WTC11 (cell line): Measurements from ENCODE around the gene STAG1. TPM values are rescaled to one million over a fixed set of nuclear protein-coding genes. Genes with fewer than 3 reads are reported as not detected.

Experiments used
- ATAC-seq: fragments of 200-7000 bp; cut with Tn5 transposase; 2 replicates; pipeline ENCODE4 v1.10.0; 2021; ENCODE audit warnings: mild to moderate bottlenecking, moderate library complexity
- CTCF ChIA-PET: fragments of 300-600 bp; sonication (Branson Sonifier 250); formaldehyde crosslinking; loops from one replicate; lab custom pipeline; 2021; ENCODE audit warnings: antibody characterized with exemption; lab: Charles Lee
- POLR2A ChIA-PET: fragments of 350-600 bp; sonication (Branson Sonifier 250); formaldehyde crosslinking; loops from one replicate; lab custom pipeline; 2021; ENCODE audit warnings: antibody characterized with exemption; lab: Charles Lee
- DNase-seq: peaks from one replicate; pipeline ENCODE4 v3.0.0; 2021; ENCODE audit warnings: low spot score
- H3K27ac Mint-ChIP-seq: 2 replicates; pipeline ENCODE4 v1.8.0; 2021; ENCODE audit warnings: mixed read lengths
- H3K27me3 Mint-ChIP-seq: 2 replicates; pipeline ENCODE4 v1.8.0; 2021; ENCODE audit warnings: low read depth, mild to moderate bottlenecking, moderate library complexity, mixed read lengths
- H3K36me3 Mint-ChIP-seq: 2 replicates; pipeline ENCODE4 v1.8.0; 2021; ENCODE audit warnings: mixed read lengths
- H3K4me1 Mint-ChIP-seq: 2 replicates; pipeline ENCODE4 v1.8.0; 2022; ENCODE audit warnings: mixed read lengths
- H3K4me3 Mint-ChIP-seq: 2 replicates; pipeline ENCODE4 v1.8.0; 2021; ENCODE audit warnings: mild to moderate bottlenecking, moderate library complexity, mixed read lengths
- H3K9me3 Mint-ChIP-seq: 2 replicates; pipeline ENCODE4 v1.8.0; 2021; ENCODE audit warnings: mixed read lengths
- CREM ChIP-seq: sonication (generic); formaldehyde crosslinking; IDR thresholded peaks from 2 replicates; pipeline ENCODE4 v1.8.1; 2022; ENCODE audit warnings: mild to moderate bottlenecking, missing genetic modification reagents, moderate library complexity
- ETV6 ChIP-seq: sonication (generic); formaldehyde crosslinking; IDR thresholded peaks from 2 replicates; pipeline ENCODE4 v1.8.1; 2022; ENCODE audit warnings: mild to moderate bottlenecking, missing genetic modification reagents
- GABPB1 ChIP-seq: sonication (generic); formaldehyde crosslinking; IDR thresholded peaks from 2 replicates; pipeline ENCODE4 v1.8.1; 2023; ENCODE audit warnings: mild to moderate bottlenecking, missing genetic modification reagents
- HMGA2 ChIP-seq: fragments of 250-450 bp; sonication (Bioruptor Pico); IDR thresholded peaks from 2 replicates; pipeline ENCODE4 v1.4.0; 2021; ENCODE audit warnings: mild to moderate bottlenecking, moderate library complexity
- IRF2 ChIP-seq: sonication (generic); formaldehyde crosslinking; IDR thresholded peaks from 2 replicates; pipeline ENCODE4 v1.8.0; 2022; ENCODE audit warnings: low read depth, missing genetic modification reagents, borderline replicate concordance
- MYBL2 ChIP-seq: sonication (generic); formaldehyde crosslinking; IDR thresholded peaks from 2 replicates; pipeline ENCODE4 v1.8.1; 2023; ENCODE audit warnings: mild to moderate bottlenecking, moderate library complexity, missing genetic modification reagents
- NFE2L1 ChIP-seq: sonication (generic); formaldehyde crosslinking; IDR thresholded peaks from 2 replicates; pipeline ENCODE4 v1.8.1; 2023; ENCODE audit warnings: missing genetic modification reagents
- NFYB ChIP-seq: sonication (generic); formaldehyde crosslinking; conservative IDR thresholded peaks from 2 replicates; pipeline ENCODE4 v1.8.0; 2022; ENCODE audit warnings: low read depth, missing genetic modification reagents
- NR2C2 ChIP-seq: sonication (generic); formaldehyde crosslinking; IDR thresholded peaks from 2 replicates; pipeline ENCODE4 v1.8.0; 2022; ENCODE audit warnings: mild to moderate bottlenecking, missing genetic modification reagents
- RELA ChIP-seq: sonication (generic); formaldehyde crosslinking; IDR thresholded peaks from 2 replicates; pipeline ENCODE4 v1.8.1; 2022; ENCODE audit warnings: missing genetic modification reagents, mild to moderate bottlenecking, borderline replicate concordance
- SOX15 ChIP-seq: fragments of 250-450 bp; sonication (Bioruptor Pico); IDR thresholded peaks from 2 replicates; pipeline ENCODE4 v1.9.0; 2021; ENCODE audit warnings: mild to moderate bottlenecking
- ZNF219 ChIP-seq: sonication (generic); formaldehyde crosslinking; IDR thresholded peaks from 2 replicates; pipeline ENCODE4 v1.8.0; 2023; ENCODE audit warnings: missing genetic modification reagents, mild to moderate bottlenecking, borderline replicate concordance
- ZNF232 ChIP-seq: sonication (generic); formaldehyde crosslinking; IDR thresholded peaks from 2 replicates; pipeline ENCODE4 v1.8.0; 2022; ENCODE audit warnings: mild to moderate bottlenecking, missing genetic modification reagents
- ZNF317 ChIP-seq: sonication (generic); formaldehyde crosslinking; IDR thresholded peaks from 2 replicates; pipeline ENCODE4 v1.8.1; 2023; ENCODE audit warnings: low read depth, mild to moderate bottlenecking, moderate library complexity, missing genetic modification reagents, borderline replicate concordance
- total RNA-seq: library from RNA; stranded (reverse); gene quantifications from 3 replicates; pipeline ENCODE4 v1.2.3, GENCODE V29; 2021
- TF ChIP-seq, protein P1 (sequence below): sonication (generic); formaldehyde crosslinking; IDR thresholded peaks from 2 replicates; pipeline ENCODE4 v1.8.1; 2023; ENCODE audit warnings: mild to moderate bottlenecking, missing genetic modification reagents, moderate library complexity
- TF ChIP-seq, protein P2 (sequence below): fragments of 250-450 bp; sonication (Bioruptor Pico); IDR thresholded peaks from 2 replicates; pipeline ENCODE4 v1.9.0; 2021; ENCODE audit warnings: mild to moderate bottlenecking
- TF ChIP-seq, protein P3 (sequence below): fragments of 200-600 bp; IDR thresholded peaks from 2 replicates; pipeline ENCODE4 v1.8.0; 2022; ENCODE audit warnings: antibody characterized with exemption
- TF ChIP-seq, protein P4 (sequence below): sonication (generic); formaldehyde crosslinking; IDR thresholded peaks from 2 replicates; pipeline ENCODE4 v1.8.0; 2022; ENCODE audit warnings: missing genetic modification reagents
- TF ChIP-seq, protein P5 (sequence below): sonication (generic); formaldehyde crosslinking; IDR thresholded peaks from 2 replicates; pipeline ENCODE4 v1.8.0; 2022; ENCODE audit warnings: mild to moderate bottlenecking, missing genetic modification reagents
- TF ChIP-seq, protein P6 (sequence below): fragments of 250-450 bp; sonication (Bioruptor Pico); IDR thresholded peaks from 2 replicates; pipeline ENCODE4 v2.1.2; 2022; ENCODE audit warnings: mild to moderate bottlenecking, moderate library complexity
- TF ChIP-seq, protein P7 (sequence below): sonication (generic); formaldehyde crosslinking; IDR thresholded peaks from 2 replicates; pipeline ENCODE4 v1.8.0; 2022; ENCODE audit warnings: mild to moderate bottlenecking, missing genetic modification reagents
- TF ChIP-seq, protein P8 (sequence below): sonication (generic); formaldehyde crosslinking; conservative IDR thresholded peaks from 2 replicates; pipeline ENCODE4 v1.8.1; 2022; ENCODE audit warnings: mild to moderate bottlenecking, missing genetic modification reagents

The STAG1 gene
- total RNA-seq, 1 experiment from 2014 or later: 20.7 TPM

DNA sequence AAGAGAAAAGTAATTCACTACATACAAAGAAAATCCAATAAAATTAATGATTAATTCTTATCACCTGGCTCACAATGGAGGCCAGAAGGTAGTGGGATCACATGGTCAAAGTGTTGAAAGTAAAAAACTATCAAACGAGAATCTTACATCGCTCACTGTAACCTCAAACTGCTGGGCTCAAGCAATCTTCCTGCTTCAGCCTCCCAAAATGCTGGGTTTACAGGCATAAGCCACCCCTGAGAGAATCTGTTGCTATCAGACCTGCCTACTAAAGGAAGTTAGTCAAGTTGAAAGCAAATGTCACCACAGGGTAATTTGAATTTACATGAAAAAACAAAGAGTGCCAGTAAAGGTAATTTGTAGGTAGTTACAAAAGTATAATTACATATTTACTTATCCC is 398.7 kb downstream of the STAG1 start (continued):
- no peak for TF ChIP-seq ZNF317 (CRISPR knock-in tag)
- TF ChIP-seq, protein P1, sequence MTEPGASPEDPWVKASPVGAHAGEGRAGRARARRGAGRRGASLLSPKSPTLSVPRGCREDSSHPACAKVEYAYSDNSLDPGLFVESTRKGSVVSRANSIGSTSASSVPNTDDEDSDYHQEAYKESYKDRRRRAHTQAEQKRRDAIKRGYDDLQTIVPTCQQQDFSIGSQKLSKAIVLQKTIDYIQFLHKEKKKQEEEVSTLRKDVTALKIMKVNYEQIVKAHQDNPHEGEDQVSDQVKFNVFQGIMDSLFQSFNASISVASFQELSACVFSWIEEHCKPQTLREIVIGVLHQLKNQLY: no peak
- TF ChIP-seq, protein P2, sequence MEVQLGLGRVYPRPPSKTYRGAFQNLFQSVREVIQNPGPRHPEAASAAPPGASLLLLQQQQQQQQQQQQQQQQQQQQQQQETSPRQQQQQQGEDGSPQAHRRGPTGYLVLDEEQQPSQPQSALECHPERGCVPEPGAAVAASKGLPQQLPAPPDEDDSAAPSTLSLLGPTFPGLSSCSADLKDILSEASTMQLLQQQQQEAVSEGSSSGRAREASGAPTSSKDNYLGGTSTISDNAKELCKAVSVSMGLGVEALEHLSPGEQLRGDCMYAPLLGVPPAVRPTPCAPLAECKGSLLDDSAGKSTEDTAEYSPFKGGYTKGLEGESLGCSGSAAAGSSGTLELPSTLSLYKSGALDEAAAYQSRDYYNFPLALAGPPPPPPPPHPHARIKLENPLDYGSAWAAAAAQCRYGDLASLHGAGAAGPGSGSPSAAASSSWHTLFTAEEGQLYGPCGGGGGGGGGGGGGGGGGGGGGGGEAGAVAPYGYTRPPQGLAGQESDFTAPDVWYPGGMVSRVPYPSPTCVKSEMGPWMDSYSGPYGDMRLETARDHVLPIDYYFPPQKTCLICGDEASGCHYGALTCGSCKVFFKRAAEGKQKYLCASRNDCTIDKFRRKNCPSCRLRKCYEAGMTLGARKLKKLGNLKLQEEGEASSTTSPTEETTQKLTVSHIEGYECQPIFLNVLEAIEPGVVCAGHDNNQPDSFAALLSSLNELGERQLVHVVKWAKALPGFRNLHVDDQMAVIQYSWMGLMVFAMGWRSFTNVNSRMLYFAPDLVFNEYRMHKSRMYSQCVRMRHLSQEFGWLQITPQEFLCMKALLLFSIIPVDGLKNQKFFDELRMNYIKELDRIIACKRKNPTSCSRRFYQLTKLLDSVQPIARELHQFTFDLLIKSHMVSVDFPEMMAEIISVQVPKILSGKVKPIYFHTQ: no peak
- no peak for TF ChIP-seq NR2C2 (CRISPR knock-in tag)

DNA sequence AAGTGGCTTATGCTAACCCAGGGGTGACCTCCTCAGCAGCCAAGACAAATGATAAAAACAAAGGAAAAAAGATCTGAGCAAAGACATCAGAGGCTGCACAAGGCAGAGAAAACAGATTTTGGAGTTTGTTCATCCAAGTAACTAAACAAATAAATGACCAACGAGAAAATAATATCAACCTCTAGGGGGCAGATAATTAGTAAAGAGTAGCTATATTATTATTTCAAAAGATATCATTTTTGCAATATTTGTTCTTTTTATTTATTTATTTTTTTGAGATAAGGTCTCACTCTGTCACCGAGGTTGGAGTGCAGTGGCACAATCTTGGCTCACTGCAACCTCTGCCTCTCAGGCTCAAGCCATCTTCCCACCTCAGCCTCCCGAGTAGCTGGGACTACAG is 400.3 kb downstream of the STAG1 start:
- H3K27me3 Mint-ChIP-seq: no peaks in the 10 kb centered on the region
- CTCF ChIA-PET: interaction anchor here (0.6 to 2.3 kb wide), 16 partner anchors 8 to 401 kb away, joined by 3 to 14 read pairs (median 4); partner anchors contain the start of gene STAG1
- ATAC-seq: no peak
- H3K36me3 Mint-ChIP-seq: peaks cover 7% of the 10 kb centered on the region
- peaks cover 4% of the 10 kb centered on the region; the same call in 1 of the 2 replicates for H3K9me3 Mint-ChIP-seq
- H3K4me3 Mint-ChIP-seq: no peak overlapping the region
- TF ChIP-seq, protein P2: no peak
- TF ChIP-seq, protein P3, sequence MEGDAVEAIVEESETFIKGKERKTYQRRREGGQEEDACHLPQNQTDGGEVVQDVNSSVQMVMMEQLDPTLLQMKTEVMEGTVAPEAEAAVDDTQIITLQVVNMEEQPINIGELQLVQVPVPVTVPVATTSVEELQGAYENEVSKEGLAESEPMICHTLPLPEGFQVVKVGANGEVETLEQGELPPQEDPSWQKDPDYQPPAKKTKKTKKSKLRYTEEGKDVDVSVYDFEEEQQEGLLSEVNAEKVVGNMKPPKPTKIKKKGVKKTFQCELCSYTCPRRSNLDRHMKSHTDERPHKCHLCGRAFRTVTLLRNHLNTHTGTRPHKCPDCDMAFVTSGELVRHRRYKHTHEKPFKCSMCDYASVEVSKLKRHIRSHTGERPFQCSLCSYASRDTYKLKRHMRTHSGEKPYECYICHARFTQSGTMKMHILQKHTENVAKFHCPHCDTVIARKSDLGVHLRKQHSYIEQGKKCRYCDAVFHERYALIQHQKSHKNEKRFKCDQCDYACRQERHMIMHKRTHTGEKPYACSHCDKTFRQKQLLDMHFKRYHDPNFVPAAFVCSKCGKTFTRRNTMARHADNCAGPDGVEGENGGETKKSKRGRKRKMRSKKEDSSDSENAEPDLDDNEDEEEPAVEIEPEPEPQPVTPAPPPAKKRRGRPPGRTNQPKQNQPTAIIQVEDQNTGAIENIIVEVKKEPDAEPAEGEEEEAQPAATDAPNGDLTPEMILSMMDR: no peak
- TF ChIP-seq GABPB1 (CRISPR knock-in tag) (no peak), CREM (CRISPR knock-in tag) (no peak), NFE2L1 (no peak), MYBL2 (no peak), RELA (CRISPR knock-in tag) (no peak), SOX15 (CRISPR knock-in tag) (no peak), ZNF219 (CRISPR knock-in tag) (no peak), IRF2 (CRISPR knock-in tag) (no peak), HMGA2 (no peak), ETV6 (no peak), ZNF232 (CRISPR knock-in tag) (no peak), NFYB (CRISPR knock-in tag) (no peak)
- TF ChIP-seq, protein P4, sequence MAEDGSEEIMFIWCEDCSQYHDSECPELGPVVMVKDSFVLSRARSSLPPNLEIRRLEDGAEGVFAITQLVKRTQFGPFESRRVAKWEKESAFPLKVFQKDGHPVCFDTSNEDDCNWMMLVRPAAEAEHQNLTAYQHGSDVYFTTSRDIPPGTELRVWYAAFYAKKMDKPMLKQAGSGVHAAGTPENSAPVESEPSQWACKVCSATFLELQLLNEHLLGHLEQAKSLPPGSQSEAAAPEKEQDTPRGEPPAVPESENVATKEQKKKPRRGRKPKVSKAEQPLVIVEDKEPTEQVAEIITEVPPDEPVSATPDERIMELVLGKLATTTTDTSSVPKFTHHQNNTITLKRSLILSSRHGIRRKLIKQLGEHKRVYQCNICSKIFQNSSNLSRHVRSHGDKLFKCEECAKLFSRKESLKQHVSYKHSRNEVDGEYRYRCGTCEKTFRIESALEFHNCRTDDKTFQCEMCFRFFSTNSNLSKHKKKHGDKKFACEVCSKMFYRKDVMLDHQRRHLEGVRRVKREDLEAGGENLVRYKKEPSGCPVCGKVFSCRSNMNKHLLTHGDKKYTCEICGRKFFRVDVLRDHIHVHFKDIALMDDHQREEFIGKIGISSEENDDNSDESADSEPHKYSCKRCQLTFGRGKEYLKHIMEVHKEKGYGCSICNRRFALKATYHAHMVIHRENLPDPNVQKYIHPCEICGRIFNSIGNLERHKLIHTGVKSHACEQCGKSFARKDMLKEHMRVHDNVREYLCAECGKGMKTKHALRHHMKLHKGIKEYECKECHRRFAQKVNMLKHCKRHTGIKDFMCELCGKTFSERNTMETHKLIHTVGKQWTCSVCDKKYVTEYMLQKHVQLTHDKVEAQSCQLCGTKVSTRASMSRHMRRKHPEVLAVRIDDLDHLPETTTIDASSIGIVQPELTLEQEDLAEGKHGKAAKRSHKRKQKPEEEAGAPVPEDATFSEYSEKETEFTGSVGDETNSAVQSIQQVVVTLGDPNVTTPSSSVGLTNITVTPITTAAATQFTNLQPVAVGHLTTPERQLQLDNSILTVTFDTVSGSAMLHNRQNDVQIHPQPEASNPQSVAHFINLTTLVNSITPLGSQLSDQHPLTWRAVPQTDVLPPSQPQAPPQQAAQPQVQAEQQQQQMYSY (CRISPR knock-in tag): no peak
- TF ChIP-seq, protein P5, sequence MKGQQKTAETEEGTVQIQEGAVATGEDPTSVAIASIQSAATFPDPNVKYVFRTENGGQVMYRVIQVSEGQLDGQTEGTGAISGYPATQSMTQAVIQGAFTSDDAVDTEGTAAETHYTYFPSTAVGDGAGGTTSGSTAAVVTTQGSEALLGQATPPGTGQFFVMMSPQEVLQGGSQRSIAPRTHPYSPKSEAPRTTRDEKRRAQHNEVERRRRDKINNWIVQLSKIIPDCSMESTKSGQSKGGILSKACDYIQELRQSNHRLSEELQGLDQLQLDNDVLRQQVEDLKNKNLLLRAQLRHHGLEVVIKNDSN (CRISPR knock-in tag): no peak
- TF ChIP-seq, protein P6, sequence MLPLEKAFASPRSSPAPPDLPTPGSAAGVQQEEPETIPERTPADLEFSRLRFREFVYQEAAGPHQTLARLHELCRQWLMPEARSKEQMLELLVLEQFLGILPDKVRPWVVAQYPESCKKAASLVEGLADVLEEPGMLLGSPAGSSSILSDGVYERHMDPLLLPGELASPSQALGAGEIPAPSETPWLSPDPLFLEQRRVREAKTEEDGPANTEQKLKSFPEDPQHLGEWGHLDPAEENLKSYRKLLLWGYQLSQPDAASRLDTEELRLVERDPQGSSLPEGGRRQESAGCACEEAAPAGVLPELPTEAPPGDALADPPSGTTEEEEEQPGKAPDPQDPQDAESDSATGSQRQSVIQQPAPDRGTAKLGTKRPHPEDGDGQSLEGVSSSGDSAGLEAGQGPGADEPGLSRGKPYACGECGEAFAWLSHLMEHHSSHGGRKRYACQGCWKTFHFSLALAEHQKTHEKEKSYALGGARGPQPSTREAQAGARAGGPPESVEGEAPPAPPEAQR (CRISPR knock-in tag): no peak
- TF ChIP-seq, protein P7, sequence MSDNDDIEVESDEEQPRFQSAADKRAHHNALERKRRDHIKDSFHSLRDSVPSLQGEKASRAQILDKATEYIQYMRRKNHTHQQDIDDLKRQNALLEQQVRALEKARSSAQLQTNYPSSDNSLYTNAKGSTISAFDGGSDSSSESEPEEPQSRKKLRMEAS (CRISPR knock-in tag): no peak
- TF ChIP-seq, protein P8, sequence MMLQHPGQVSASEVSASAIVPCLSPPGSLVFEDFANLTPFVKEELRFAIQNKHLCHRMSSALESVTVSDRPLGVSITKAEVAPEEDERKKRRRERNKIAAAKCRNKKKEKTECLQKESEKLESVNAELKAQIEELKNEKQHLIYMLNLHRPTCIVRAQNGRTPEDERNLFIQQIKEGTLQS (CRISPR knock-in tag): no peak
- TF ChIP-seq, all 79 proteins: peak for 0
- peaks cover 13% of the 10 kb centered on the region for H3K4me1 Mint-ChIP-seq
- no peak for DNase-seq
- H3K27ac Mint-ChIP-seq: no peak overlapping the region
- POLR2A ChIA-PET: interaction anchor here (0.6 to 0.7 kb wide), 2 partner anchors 96 to 108 kb away, joined by 4 to 6 read pairs; no protein-coding TSS in a partner anchor
